Measurements from ENCODE around the gene TBX21. TPM values are rescaled to one million over a fixed set of nuclear protein-coding genes. Genes with fewer than 3 reads are reported as not detected.

TBX21 gene
- total and polyA plus RNA-seq, 10 of the 15 experiments (the other 5 are each of a cell fraction or from before 2014, with no cell fraction given): 0.63 to 9.6 (median 5.0) TPM

GRCh38 chr17:47733674-47734410 is 806 bp downstream of the TBX21 start:
- peak; percentile 25 for ATAC-seq
- FAIRE-seq: no peak
- DNase-seq (ENCODE audit: low read depth, low spot score): no peak
- RAD21 ChIA-PET (ENCODE audit: unreplicated experiment): interaction anchor here (1.0 to 10.4 kb wide), 9 partner anchors 8 to 68 kb away, joined by 3 to 136 read pairs (median 7); partner anchors contain the start of gene TBKBP1
- H3K9ac ChIP-seq (ENCODE audit: control insufficient read depth, insufficient read depth, low read length): peak overlapping the region; percentile 83
- WGBS (ENCODE audit: insufficient coverage, insufficient replicate concordance, low lambda C conversion rate, missing lambda C conversion rate): 19% methylated on average over 35 of the region's 60 CpGs
- in situ Hi-C loops (cut with MboI) (no loop called here), intact Hi-C loops (cut with micrococcal nuclease; ENCODE audit: unreplicated experiment) (loop anchor here (2.0 to 10.0 kb wide), 2 partner anchors 19 to 79 kb away; no protein-coding TSS in a partner anchor)
- H3K27ac ChIP-seq (ENCODE audit: control insufficient read depth, insufficient read depth): peak overlapping the region; percentile 84
- CTCF ChIA-PET: interaction anchor here (0.8 to 17.1 kb wide), 10 partner anchors 8 to 79 kb away, joined by 3 to 242 read pairs (median 6); no protein-coding TSS in a partner anchor
- no TSS peak for BruUV-seq (replicated peaks)
- no peaks in the 10 kb centered on the region for H3K36me3 ChIP-seq (ENCODE audit: control insufficient read depth in 2 of 2, insufficient read depth in 2 of 2, low read length in 1 of 2)
- 0 out of 4 replicates have a peak, but pooled peaks cover 0 to 1% of the 10 kb centered on the region in 2 experiments for H3K27me3 ChIP-seq (replicated peaks in 1 of 2; ENCODE audit: control insufficient read depth in 2 of 2, insufficient read depth in 2 of 2, low read length in 1 of 2)
- POLR2A ChIA-PET: interaction anchor here (1.2 to 3.3 kb wide), 8 partner anchors 10 to 85 kb away, joined by 3 to 23 read pairs (median 6); partner anchors contain the start of gene KPNB1
- no peaks in the 10 kb centered on the region for H4K20me1 ChIP-seq (ENCODE audit: control insufficient read depth, insufficient read depth)
- H3K4me2 ChIP-seq (ENCODE audit: control insufficient read depth, insufficient read depth): peak overlapping the region; percentile 63
- peak overlapping the region; percentile 18 for H2AFZ ChIP-seq (ENCODE audit: control insufficient read depth, low read depth, low read length)
- H3K4me1 ChIP-seq (ENCODE audit: control insufficient read depth, insufficient read depth, low read length): peaks cover 29% of the 10 kb centered on the region
- no peaks in the 10 kb centered on the region for H3K9me3 ChIP-seq (replicated peaks; ENCODE audit: control insufficient read depth, insufficient read depth, low read length)
- H3K79me2 ChIP-seq (ENCODE audit: control insufficient read depth, insufficient read depth, low read length): peaks cover 49% of the 10 kb centered on the region
- peak overlapping the region; percentile 92 for H3K4me3 ChIP-seq
- SMC1A ChIA-PET (ENCODE audit: uncharacterized antibody, unreplicated experiment): interaction anchor here (0.8 to 7.0 kb wide), 9 partner anchors 8 to 70 kb away, joined by 3 to 56 read pairs (median 13); no protein-coding TSS in a partner anchor
- no peak for TF ChIP-seq EGR1 (IDR thresholded peaks at IDR 0.05; ENCODE audit: borderline replicate concordance in 1 of 2, low read depth in 2 of 2, low read length in 2 of 2)
- no peak for TF ChIP-seq BHLHE40 (IDR thresholded peaks at IDR 0.05; ENCODE audit: borderline replicate concordance in 1 of 2, low read depth in 2 of 2, low read length in 1 of 2)
- TF ChIP-seq MXI1 (IDR thresholded peaks at IDR 0.05; ENCODE audit: low read depth, low read length): no peak
- no peak for TF ChIP-seq IRF3 (IDR thresholded peaks at IDR 0.05)
- no peak for TF ChIP-seq MEF2A (IDR thresholded peaks at IDR 0.05; ENCODE audit: insufficient read depth, low read depth, low read length)
- TF ChIP-seq SREBF2 (IDR thresholded peaks at IDR 0.05; ENCODE audit: low read length): no peak
- TF ChIP-seq GATAD2B (conservative IDR thresholded peaks at IDR 0.05; ENCODE audit: low read depth): 0 out of 2 replicates have a peak, but pooled peaks have one; percentile 12
- TF ChIP-seq REST (IDR thresholded peaks at IDR 0.05; ENCODE audit: low read depth, low read length): no peak
- TF ChIP-seq ELK1 (IDR thresholded peaks at IDR 0.05; ENCODE audit: low read depth, low read length): no peak
- TF ChIP-seq SMARCA5 (IDR thresholded peaks at IDR 0.05): peak; percentile 5; the same call in 1 of the 2 replicates
- TF ChIP-seq CEBPZ (IDR thresholded peaks at IDR 0.05; ENCODE audit: low read depth, low read length): no peak

All from GM12878 (cell line).